Head of caudate nucleus (tissue), 42 donors: Measurements from ENCODE around the gene EIF4A2.
"Not testable (repeated sequence)": the region's sequence is repeated elsewhere in the genome, so short reads cannot be mapped to it uniquely, and the experiment has no call there.

Source experiments
- DNase-seq, 42 donors: peaks; one replicate each; pipeline versions ENCODE4 v3.0.0 to v3.0.0-alpha.2; 2020 to 2021; ENCODE audit warnings: mixed read lengths in 7 of 42
- intact Hi-C: fragments of 100-400 bp; cut with DNase I; formaldehyde crosslinking; loops from one replicate; pipeline ENCODE4 v1.15.0; 2022

EIF4A2 gene

GRCh38 chr3:186783731-186784515, 546 bp downstream of the EIF4A2 start:
- DNase-seq: peak; percentile 74 to 95 (median 90)
- intact Hi-C loops: no loop called here

- intact Hi-C loops: no loop called here
- DNase-seq: no peak
Measured at GRCh38 chr3:186784820-186785494, 1.6 kb downstream of the EIF4A2 start.

GRCh38 chr3:186785495-186786018, 2.2 kb downstream of the EIF4A2 start:
- intact Hi-C loops: no loop called here
- DNase-seq: no peak

GRCh38 chr3:186786922-186787321, 3.5 kb downstream of the EIF4A2 start:
- intact Hi-C loops: no loop called here
- DNase-seq: no peak

- intact Hi-C loops: no loop called here
Measured at GRCh38 chr3:186787642-186788481, 4.5 kb downstream of the EIF4A2 start.

GRCh38 chr3:186788482-186789370, 5.3 kb downstream of the EIF4A2 start:
- intact Hi-C loops: no loop called here
- DNase-seq: no peak

More at GRCh38 chr3:186787642-186788481, 4.5 kb downstream of the EIF4A2 start:
- DNase-seq: no peak

GRCh38 chr3:186789554-186790260, 6.3 kb downstream of the EIF4A2 start:
- intact Hi-C loops: no loop called here

GRCh38 chr3:186790261-186790981, 7.0 kb downstream of the EIF4A2 start:
- DNase-seq: peak in 3 of 42 donors; percentile 4 to 29 (median 9)
- intact Hi-C loops: no loop called here

More at GRCh38 chr3:186789554-186790260, 6.3 kb downstream of the EIF4A2 start:
- DNase-seq: no peak

GRCh38 chr3:186798239-186798874, 15.0 kb downstream of the EIF4A2 start:
- no peak for DNase-seq
- intact Hi-C loops: no loop called here

GRCh38 chr3:186800285-186800684, 16.9 kb downstream of the EIF4A2 start:
- DNase-seq: no peak
- intact Hi-C loops: no loop called here

- DNase-seq: no peak
- intact Hi-C loops: no loop called here
Measured at GRCh38 chr3:186802701-186803100, 19.3 kb downstream of the EIF4A2 start.

GRCh38 chr3:186803447-186803846, 20.1 kb downstream of the EIF4A2 start:
- intact Hi-C loops, DNase-seq: not testable (repeated sequence)

GRCh38 chr3:186806089-186807055, 23.0 kb downstream of the EIF4A2 start, which contains the start of gene RFC4:
RFC4 (minus strand) TSS chr3:186806482; CDS start chr3:186804713, 1,769 bp downstream.
- intact Hi-C loops: no loop called here

GRCh38 chr3:186807231-186807630, 23.9 kb downstream of the EIF4A2 start:
- intact Hi-C loops: no loop called here
- DNase-seq: no peak

More at GRCh38 chr3:186806089-186807055, 23.0 kb downstream of the EIF4A2 start, which contains the start of gene RFC4:
- peak; percentile 76 to 95 (median 90) for DNase-seq

- intact Hi-C loops: no loop called here
- no peak for DNase-seq
Measured at GRCh38 chr3:186810336-186810996, 27.1 kb downstream of the EIF4A2 start.
